PC-3 (cell line): ENCODE results near the gene CYRIA.

Experiments
- CTCF ChIP-seq: fragments of 300-600 bp; sonication (generic); conservative IDR thresholded peaks from 2 replicates; pipeline ENCODE4 v1.5.1; 2017; ENCODE audit warnings: antibody characterized with exemption, low read depth, mild to moderate bottlenecking, low read length
- EZH2phosphoT487 ChIP-seq: fragments of 300-600 bp; sonication (generic); IDR thresholded peaks from 2 replicates; pipeline ENCODE4 v1.6.1; 2018; ENCODE audit warnings: mild to moderate bottlenecking, antibody characterized with exemption, low read length, borderline replicate concordance

GRCh38 chr2:16686641-16687040 is 21.0 kb upstream of the CYRIA start:
- TF ChIP-seq CTCF (no peak), EZH2phosphoT487 (no peak)
